Stimulated activated CD4-positive, alpha-beta T cell treated with anti-CD3 and anti-CD28 coated beads, Interleukin-1b, Interleukin-23, amount 100 ng/mL, for 48 hours (primary cell): ENCODE results near the gene USP12.
"Not testable (repeated sequence)": the region's sequence is repeated elsewhere in the genome, so short reads cannot be mapped to it uniquely, and the experiment has no call there.

Experiments
- DNase-seq: peaks from one replicate; pipeline ENCODE4 v3.0.0-alpha.2; 2020

The USP12 gene, protein sequence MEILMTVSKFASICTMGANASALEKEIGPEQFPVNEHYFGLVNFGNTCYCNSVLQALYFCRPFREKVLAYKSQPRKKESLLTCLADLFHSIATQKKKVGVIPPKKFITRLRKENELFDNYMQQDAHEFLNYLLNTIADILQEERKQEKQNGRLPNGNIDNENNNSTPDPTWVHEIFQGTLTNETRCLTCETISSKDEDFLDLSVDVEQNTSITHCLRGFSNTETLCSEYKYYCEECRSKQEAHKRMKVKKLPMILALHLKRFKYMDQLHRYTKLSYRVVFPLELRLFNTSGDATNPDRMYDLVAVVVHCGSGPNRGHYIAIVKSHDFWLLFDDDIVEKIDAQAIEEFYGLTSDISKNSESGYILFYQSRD

DNA sequence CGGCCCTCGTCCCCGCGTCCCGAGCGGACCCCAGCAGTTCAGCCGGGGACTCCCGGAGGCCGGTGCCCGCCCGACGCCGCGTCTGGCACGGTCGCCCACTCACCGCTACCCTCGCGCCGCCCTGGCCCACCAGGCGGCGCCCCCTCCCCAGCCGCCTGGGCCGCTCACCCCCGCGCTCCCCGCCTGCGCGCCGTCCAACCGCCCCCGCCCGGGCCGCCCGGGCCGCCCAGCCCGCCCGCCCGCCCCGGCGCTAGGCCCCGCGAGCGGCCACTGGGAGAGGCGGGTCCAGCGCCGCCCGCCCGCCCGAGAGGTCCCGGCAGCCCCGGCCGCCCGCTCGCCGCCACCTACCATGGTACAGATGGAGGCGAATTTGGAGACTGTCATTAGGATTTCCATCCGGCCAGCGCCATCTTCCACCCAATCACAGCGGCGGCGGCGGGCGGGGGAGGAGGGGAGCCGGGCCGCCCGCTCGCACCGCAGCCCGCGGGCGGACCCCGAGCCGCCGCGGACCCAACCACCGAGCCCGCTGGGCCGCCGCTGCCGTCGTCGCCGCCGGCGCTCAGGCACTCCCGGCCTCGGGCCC lies at the start of gene USP12:
TSS of gene USP12 (minus strand) at position 568 of the 583 bp plus-strand sequence. CDS start at position 396, 172 bp downstream.
- DNase-seq: peak; percentile 27

DNA sequence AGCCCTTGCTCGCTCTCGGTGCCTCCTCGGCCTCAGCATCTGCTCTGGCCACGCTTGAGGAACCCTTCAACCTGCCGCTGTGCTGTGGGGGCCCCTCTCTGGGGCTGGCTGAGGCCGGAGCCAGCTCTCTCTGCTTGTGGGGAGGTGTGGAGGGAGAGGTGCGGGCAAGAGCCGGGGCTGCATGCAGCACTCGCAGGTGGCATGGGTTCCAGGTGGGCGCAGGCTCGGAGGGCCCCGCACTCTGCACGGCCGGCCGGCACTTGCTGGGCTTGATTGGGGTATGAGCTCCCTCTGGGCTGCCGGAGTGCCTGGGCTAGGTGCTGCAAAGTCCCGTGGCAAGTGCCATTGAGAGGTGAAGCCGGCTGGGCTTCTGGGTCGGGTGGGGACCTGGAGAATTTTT lies 48.0 kb upstream of the USP12 start:
- no peak for DNase-seq

DNA sequence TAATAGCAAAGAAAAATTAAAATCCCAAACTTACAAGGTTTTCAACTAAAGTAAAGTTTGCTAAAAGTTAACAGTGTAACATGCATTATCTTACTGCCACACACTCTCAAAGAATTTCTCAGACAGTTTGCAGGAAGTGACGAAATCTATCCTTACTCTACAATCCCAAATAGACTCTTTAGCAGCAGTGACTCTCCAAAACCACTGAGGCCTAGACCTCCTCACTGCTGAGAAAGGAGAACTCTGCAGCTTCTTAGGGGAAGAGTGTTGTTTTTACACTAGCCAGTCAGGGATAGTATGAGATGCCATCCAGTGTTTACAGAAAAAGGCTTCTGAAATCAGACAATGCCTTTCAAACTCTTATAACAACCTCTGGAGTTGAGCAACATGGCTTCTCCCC lies 47.2 kb upstream of the USP12 start:
- not testable (repeated sequence) for DNase-seq

DNA sequence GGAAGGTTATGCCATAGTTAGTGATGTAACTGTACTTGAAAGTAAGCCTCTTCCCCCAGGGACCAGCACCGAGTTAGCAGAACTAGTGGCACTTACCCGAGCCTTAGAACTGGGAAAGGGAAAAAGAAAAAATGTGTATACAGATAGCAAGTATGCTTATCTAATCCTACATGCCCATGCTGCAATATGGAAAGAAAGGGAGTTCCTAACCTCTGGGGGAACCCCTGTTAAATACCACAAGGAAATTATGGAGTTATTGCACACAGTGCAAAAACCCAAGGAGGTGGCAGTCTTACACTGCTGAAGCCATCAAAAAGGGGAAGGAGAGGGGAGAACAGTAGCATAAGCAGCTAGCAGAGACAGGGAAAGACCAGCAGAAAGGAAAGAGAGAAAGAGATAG lies 46.2 kb upstream of the USP12 start:
- DNase-seq: not testable (repeated sequence)

DNA sequence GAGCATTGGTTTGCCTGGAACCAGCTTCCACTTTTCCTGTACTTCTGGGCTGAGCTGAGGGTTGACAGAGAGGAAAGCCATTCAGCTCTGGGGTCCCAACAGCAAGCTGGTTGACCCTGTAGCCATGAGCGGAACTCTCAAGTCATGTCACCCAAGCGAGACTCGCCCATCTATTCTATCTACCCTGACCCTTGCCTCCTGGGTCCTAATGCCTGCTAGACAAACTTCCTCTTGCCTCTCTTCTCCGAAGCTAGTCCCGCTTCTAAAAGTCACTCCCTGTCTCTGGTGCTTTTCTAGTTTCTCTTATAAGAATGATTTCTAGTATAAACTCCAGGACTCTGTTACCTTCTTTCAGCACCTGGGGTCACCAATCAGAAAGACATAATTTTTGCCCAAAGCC lies 41.8 kb upstream of the USP12 start:
- DNase-seq: not testable (repeated sequence)

DNA sequence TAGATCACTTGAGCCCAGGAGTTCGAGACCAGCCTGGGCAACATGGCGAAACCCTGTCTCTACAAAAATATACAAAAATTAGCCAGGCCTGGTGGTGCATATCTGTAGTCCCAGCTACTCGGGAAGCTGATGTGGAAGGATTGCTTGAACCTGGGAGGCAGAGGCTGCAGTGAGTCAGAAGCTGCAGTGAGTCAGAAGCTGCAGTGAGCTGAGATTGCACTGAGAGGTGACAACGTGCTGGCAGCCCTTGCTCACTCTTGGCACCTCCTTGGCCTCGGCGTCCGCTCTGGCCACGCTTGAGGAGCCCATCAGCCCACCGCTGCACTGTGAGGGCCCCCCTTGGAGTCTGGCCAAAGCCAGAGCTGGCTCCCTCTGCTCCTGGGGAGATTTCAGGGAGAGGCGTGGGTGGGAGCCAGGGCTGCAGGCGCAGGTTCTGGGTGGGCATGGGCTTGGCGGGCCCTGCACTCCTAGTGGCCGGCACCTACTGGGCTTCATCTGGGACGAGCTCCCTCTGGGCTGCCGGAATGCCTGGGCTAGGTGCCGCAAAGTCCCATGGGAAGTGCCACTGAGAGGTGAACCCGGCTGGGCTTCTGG lies 40.3 kb upstream of the USP12 start:
- DNase-seq: no peak

DNA sequence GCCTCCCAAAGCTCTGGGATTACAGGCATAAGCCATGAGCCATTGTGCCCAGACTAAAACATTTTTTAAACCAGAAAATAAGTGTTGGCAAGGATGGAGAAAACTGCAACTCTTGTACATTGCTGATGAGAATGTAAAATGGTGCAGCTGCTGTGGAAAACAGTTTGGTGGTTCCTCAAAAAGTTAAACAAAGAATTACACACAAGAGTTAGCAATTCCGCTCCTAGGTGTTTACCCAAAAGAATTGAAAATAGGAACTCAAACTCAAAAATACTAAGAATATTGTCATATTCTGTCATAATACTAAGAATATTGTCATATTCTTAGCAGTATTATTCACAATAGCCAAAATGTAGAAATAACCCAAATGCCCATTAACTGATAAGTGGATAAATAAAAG lies 39.7 kb upstream of the USP12 start:
- no peak for DNase-seq

DNA sequence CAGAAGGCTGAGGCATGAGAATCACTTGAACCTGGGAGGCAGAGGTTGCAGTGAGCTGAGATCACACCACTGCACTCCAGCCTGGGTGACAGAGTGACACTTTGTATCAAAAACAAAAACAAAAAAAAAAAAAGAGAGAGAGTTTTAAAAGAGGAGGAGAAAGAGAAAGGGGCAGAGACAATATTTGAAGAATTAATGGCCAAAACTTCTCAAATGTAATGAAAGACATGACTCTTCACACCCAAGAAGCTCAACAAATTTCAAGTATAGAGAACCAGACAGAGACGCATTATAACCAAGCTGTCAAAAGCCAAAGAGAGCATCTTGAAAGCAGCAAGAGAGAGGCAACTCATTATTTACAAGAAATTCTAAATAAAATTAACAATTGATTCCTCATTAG lies 36.9 kb upstream of the USP12 start:
- DNase-seq: no peak

DNA sequence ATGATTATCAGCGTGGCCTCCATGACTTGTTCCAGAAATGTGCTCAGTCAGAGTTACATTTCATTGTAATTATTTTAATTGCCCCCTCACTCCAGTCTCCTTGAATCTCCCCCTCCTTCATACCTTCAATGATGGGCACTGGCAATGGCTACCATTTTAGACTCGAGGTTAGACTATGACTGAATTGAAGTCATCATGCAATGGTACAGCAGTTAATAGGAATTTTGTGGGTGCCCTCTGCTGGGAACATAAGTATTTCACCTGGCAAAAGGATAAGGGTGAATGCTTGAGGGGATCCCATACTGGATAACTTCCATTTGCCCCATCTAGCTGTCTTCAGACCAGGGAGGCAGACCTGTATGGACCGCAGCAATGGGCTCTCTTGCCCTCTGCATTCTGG lies 32.2 kb upstream of the USP12 start:
- no peak for DNase-seq

DNA sequence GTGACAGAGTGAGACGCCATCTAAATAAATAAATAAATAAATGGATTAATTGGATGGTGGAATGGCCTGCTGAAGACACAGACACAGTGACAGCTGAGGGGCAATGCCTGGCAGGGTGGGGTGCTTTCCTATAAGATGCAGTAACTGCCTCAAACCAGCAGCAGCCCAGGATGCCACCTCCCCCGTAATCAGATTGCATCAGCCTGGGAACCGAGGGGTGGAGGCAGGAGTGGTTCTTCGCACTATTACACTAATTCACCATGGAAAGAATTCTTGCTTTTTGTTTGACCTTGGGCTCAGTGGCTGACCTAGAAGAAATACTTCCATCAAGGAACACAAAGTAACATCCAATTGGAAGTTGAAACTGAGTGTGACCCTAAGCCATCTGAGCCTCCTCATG lies 31.6 kb upstream of the USP12 start:
- DNase-seq: no peak

DNA sequence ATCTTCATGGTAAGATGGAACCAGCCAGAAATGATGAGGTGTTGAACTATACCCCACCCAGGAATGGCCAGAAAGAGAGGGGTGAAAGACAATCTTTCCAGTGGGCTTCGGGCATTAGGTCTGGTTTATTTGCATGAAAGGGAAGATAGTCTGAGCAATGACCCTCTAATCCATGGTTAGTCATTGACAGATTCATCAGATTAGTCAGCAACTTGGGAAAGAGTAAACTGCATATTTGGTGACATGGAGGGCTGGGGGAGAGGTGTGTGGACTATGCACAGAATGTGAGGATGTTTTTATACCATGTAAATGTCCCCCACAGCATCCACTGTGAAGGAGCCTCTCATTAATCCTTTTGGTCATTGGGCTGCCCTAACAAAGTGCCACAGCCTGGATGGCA lies 30.1 kb upstream of the USP12 start:
- DNase-seq: no peak

DNA sequence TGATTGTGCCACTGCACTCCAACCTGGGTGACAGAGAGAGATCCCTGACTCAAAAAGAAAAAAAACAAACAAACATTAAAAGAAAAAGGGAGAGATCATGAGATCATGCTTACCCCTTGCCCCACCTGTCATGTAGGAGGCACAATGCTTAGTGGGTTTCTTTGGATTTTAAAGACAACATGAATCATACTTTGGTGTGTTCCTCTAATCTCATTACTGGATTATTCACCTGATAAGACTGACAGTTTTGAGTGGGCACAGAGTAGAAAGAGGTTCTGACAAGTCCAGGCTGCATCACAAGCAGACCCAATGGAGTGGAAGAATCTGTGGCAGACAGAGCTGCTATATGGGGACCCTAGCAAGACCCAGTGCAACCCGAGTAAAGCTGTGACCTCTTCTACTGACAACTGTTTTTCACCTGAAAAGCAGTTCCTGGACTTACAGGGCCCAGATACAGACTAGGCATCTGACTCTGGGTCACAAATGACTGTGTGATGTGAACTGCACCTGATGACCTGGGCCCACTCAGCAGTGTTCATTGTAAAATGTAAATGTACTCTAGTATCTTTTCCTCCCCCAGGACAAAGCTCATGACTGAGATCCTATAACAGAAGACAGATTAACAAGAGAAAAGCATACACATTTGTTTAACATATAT lies 28.9 kb upstream of the USP12 start:
- peak; percentile 13 for DNase-seq

DNA sequence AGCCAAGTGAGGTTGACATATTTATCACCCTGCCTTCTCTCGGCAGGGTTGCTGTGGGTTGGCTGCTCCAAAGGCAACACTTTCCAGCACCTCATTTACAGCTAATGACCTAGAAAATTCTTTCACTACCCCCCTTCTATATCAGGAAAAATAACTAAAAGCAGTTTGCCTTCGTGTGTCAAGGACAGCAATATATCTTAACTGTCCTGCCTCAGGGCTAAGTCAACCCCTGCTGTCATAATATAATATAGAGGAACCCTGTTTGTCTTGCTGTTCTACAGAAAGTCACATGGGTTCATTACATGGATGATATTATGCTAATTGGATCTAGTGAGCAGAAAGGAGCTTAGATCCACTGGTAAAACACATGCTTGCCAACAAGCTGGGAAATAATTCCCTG lies 28.1 kb upstream of the USP12 start:
- DNase-seq: no peak

DNA sequence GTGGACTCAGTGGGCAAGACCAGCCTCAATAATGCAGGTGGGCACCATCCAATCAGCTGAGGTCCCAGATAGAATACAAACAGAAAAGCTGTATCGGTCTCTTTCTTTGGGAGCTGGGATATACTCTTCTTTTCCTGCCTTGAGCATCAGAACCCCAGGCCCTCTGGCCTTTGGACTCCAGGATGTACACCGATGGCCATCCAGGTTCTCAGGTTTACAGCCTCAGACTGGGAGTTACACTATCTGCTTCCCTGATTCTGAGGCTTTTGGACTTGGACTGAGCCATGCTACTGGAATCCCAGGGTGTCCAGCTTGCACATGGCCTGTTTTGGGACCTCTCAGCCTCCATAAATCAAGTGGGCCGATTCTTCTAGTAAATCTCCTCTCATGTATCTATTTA lies 27.6 kb upstream of the USP12 start:
- no peak for DNase-seq

DNA sequence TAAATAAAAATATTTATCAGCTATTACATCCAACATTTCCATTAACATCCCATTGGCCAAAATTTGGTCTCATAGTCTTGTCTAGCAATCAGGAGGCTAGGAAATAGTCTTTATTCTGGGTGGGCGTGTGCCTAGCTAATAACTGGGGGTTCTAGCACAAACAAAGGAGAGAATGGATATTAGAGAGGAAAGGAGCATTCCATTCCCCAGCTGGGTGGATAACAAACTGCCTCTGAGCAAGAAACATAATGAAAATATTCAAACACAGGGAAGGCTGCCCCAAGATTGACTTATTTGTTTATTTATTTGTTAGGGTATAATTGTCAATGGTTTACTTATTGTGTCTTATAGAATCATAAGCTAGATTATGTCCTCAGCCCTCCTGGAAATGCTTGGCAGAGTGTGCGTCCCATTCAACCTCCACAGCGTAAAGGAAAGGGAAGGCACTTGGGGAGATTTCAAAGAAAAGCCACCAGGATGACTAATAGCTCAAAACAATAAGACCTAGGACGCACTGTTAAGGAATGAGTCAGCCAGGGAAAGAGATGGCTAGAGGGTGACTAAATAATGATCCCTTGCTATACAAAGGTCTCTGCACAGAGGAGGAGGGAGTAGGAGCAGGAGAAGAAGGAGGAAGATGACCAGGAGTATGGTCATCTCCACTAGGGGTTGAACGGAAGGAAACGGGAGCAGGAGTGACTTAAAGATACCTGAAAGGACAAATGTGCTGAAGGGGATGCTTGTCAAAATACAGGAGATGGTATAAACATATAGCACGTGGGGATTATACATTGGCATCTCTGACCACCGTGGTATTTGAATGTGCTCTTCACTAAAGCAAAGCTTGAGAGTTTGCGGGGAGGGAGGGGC lies 23.5 kb upstream of the USP12 start:
- no peak for DNase-seq

DNA sequence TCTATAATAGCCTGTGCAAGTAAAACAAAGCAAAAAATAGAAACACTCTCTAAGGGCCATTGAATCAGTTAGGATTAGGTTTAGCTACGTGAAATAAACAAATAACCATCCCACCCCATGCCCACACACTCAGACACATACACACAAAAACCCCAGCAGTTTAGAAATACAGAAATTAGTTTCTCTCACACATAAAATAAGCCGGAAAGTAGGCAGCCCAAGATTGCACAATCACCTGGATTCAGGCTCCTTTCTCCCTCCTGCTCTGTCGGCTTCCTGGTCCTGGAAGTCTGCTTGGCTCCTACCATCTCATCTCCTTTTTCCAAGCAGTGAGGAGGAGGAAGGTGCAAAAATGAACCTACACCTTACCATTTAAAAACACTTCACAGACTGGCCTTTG lies 22.6 kb upstream of the USP12 start:
- no peak for DNase-seq

DNA sequence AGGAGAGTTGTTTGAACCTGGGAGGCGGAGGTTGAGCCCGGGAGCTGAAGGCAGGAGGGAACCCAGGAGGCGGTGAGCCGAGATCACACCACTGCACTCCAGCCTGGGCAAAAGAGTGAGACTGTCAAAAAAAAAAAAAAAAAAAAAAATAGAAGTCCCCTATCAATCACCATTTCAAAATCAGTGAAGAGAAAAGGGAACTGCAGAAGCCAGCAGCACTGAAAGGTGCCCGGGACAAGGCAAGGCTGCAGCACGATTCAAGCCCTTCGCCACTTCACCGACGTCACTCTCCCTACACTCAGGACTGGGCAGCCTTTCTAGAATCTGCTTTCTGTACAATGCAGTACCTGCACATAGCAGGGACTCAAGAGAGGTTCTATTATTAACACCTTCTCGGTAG lies 21.9 kb upstream of the USP12 start:
- no peak for DNase-seq

DNA sequence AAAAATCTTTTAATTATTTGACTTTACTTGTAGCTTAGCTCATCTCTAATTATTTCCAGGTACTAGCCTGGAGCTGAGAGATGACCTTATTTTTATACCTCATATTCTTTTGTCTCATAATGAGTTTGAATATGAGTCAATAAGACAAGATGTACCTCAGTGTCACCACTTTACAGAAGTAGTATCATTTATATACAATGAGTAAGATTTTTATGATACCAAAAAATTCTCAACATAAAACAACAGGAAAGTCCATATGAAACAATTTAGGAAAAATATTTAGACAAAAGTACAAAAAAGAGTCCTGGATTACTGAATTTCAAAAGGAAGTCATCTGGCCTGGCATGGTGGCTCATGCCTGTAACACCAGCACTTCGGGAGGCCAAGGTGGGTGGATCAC lies 21.4 kb upstream of the USP12 start:
- no peak for DNase-seq

DNA sequence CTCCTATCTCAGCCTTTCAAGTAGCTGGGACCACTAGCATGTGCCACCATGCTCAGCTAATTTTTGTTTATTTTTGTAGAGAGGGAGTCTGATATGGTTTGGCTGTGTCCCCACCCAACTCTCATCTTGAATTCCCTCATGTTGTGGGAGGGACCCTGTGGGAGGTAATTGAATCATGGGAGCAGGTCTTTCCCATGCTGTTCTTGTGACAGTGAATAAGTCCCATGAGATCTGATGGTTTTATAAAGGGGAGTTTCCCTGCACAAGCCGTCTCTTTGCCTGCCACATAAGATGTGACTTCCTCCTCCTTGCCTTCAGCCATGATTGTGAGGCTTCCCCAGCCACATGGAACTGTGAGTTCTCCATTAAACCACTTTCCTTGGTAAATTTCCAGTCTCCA lies 20.8 kb upstream of the USP12 start:
- DNase-seq: not testable (repeated sequence)

DNA sequence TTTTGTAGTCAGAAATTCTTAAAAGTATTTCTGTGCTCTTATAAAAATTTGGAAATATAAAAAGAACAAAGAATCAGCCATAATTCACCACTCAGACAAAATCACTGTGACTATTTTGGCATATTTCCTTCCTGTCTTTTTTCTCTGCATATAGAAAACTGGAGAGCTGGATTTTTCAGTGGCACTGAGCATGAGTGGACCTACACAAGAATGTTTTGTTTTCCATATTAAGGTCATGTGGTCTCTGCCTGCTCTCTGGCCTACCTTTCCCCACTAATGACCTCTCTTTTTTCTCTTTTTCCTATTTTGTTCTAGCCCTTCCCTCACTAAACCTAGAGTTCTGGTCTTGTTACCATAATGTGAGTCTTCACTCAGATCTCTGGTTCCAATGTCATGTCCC lies 17.6 kb upstream of the USP12 start:
- no peak for DNase-seq

DNA sequence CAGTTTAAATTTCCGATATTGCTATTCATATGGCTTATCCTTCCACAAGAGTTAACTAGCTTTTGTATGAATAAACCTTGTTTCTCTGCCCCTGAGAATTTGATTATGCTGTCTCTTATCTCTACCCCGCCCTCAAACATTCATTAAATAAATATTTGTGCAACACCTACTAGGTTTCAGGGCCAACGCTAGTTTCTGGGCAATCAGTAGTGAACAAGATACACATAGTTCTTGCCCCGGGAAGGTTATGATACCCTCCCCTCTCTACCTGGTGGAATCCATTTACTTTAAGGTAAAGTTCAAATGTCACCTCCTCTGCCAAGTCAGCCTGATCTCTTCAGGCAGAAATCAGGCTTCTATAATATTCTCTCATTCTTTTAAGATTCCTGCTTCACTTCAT lies 16.6 kb upstream of the USP12 start:
- DNase-seq: no peak

DNA sequence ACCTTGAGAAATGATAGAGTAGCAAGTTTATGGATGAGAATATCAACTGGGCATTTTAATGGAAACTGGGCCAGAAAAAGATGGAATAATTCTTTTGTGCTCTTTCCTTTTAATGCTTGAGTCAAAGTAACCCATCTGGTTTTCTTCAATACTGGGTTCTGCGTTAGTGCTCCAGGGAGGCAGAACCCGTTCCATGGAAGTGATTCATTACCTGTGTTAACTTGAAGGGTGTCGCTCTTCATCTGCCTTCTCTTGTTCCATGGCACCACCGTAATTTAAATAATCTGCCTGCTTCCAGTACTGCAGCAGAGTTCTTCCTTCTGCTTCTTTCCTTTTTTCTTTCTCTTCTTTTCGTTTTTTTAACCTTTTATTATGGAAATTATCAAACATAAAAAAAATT lies 14.7 kb upstream of the USP12 start:
- DNase-seq: no peak

DNA sequence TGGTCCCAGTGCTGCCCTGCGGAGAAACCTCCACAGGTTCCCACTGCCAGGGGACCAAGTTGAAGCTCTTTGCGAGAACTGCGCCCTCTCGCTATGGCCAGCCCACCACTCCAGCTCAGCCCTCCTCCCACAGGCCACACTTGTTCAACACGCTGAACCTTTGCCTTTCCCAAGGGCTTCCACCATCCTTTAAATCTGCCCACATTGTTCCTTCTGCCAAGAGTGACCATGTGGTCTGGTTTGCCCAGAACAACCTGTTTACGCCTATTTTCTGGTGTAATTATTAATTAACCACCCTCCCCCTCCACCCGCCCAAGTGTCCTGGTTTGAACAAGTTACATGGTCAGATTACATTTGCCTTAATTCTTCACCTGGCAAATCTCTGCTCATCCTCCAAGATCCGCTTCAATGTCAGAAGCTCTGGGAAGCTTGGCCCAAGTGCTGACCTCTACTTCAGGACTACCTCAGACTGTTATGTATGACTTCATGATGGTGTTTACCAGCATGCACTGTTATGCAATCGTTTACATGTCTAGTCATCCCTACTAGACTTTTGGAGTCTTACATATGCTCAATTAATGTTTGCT lies 12.0 kb upstream of the USP12 start:
- no peak for DNase-seq
